Endothelial cell of umbilical vein (primary cell): ENCODE measurements around the gene EPB41L4B. TPM values are rescaled to one million over a fixed set of nuclear protein-coding genes. Genes with fewer than 3 reads are reported as not detected.

Experiments
- BruUV-seq: library from RNA; stranded (reverse); fragments of 400-500 nt; replicated peaks from 2 replicates; lab custom pipeline; 2021; lab: Mats Ljungman, UMichigan
- CTCF ChIA-PET: fragments of 300-600, 350-600 bp; sonication (Branson Sonifier 250); formaldehyde crosslinking; loops from one replicate; lab custom pipeline; 2021; ENCODE audit warnings: antibody characterized with exemption, inconsistent platforms; lab: Charles Lee
- POLR2A ChIA-PET: fragments of 300-600, 350-600 bp; sonication (Branson Sonifier 250); formaldehyde crosslinking; loops from one replicate; lab custom pipeline; 2021; ENCODE audit warnings: antibody characterized with exemption, inconsistent platforms; lab: Charles Lee
- DNase-seq: peaks from one replicate; pipeline ENCODE4 v3.0.0-alpha.2; 2011; ENCODE audit warnings: low read depth, low spot score
- FAIRE-seq: peaks from 2 replicates; lab custom pipeline; 2011; peaks lifted over from hg19 to GRCh38; lab: Jason Lieb, UNC
- H2AFZ ChIP-seq: 2 replicates; pipeline ENCODE4 v1.6.0; 2012; ENCODE audit warnings: low read depth, low read length, control low read depth, inconsistent platforms
- H3K27ac ChIP-seq: 2 replicates; pipeline ENCODE4 v1.5.1; 2011; ENCODE audit warnings: low read depth, mild to moderate bottlenecking, control low read depth, low read length, moderate library complexity; ENCODE audit not compliant: insufficient read depth
- H3K27me3 ChIP-seq, 2 experiments: 2 replicates each; pipeline versions ENCODE4 v1.6.0 to v1.6.1; 2011; ENCODE audit warnings: low read length in 2 of 2, mixed read lengths in 1 of 2; ENCODE audit not compliant: control insufficient read depth in 2 of 2, insufficient read depth in 2 of 2
- H3K36me3 ChIP-seq, 2 experiments: 2 replicates in 1 of 2; 3 replicates in 1 of 2; pipeline ENCODE4 v1.5.1; 2011; ENCODE audit warnings: low read length in 2 of 2, mild to moderate bottlenecking in 1 of 2, moderate library complexity in 1 of 2; ENCODE audit not compliant: control insufficient read depth in 2 of 2, insufficient read depth in 2 of 2; ENCODE audit errors: extremely low read depth in 1 of 2
- H3K4me1 ChIP-seq: 3 replicates; pipeline ENCODE4 v1.5.1; 2011; ENCODE audit warnings: mild to moderate bottlenecking, low read length; ENCODE audit not compliant: control insufficient read depth, insufficient read depth; ENCODE audit errors: extremely low read depth
- H3K4me2 ChIP-seq: 2 replicates; pipeline ENCODE4 v1.6.1; 2011; ENCODE audit warnings: low read length, control low read depth, mixed read lengths; ENCODE audit not compliant: insufficient read depth
- H3K4me3 ChIP-seq, 3 experiments: fragments of 200-600 bp in 1 of 3; sonication (generic), shearing (Covaris generic) in 1 of 3; replicated peaks in 1 of 3; 2 replicates each; pipeline ENCODE4 v1.5.1; 2011 to 2016; ENCODE audit warnings: control low read depth in 3 of 3, low read length in 3 of 3, mild to moderate bottlenecking in 2 of 3, inconsistent platforms in 1 of 3, low read depth in 1 of 3, moderate library complexity in 1 of 3; ENCODE audit not compliant: insufficient read depth in 1 of 3
- H3K79me2 ChIP-seq: 2 replicates; pipeline ENCODE4 v1.6.0; 2012; ENCODE audit warnings: low read length, inconsistent platforms; ENCODE audit not compliant: control insufficient read depth, insufficient read depth
- H3K9ac ChIP-seq: replicated peaks from 2 replicates; pipeline ENCODE3; 2011; ENCODE audit warnings: low read length, control low read depth; ENCODE audit not compliant: insufficient read depth; ENCODE audit errors: extremely low read depth
- H3K9me1 ChIP-seq: replicated peaks from 3 replicates; pipeline ENCODE4 v1.6.0; 2011; ENCODE audit warnings: mild to moderate bottlenecking, low read length; ENCODE audit not compliant: control insufficient read depth, insufficient read depth; ENCODE audit errors: extremely low read depth
- H3K9me3 ChIP-seq: replicated peaks from 2 replicates; pipeline ENCODE4 v1.5.1; 2012; ENCODE audit warnings: low read length, inconsistent platforms; ENCODE audit not compliant: control insufficient read depth, insufficient read depth
- H4K20me1 ChIP-seq: replicated peaks from 2 replicates; pipeline ENCODE3; 2011; ENCODE audit warnings: mild to moderate bottlenecking, low read length; ENCODE audit not compliant: control insufficient read depth, insufficient read depth; ENCODE audit errors: extremely low read depth
- EZH2 ChIP-seq: IDR thresholded peaks from 2 replicates; pipeline ENCODE4 v1.6.1; 2012; ENCODE audit warnings: borderline replicate concordance, low read depth, mild to moderate bottlenecking, moderate library complexity, low read length, inconsistent platforms; ENCODE audit not compliant: severe bottlenecking
- FOS ChIP-seq: IDR thresholded peaks from 2 replicates; pipeline ENCODE4 v1.6.1; 2011; ENCODE audit warnings: mild to moderate bottlenecking, low read length, moderate library complexity, borderline replicate concordance; ENCODE audit not compliant: insufficient read depth
- GATA2 ChIP-seq: IDR thresholded peaks from 2 replicates; pipeline ENCODE4 v1.7.0; 2011; ENCODE audit warnings: low read depth, mild to moderate bottlenecking, moderate library complexity, mixed read lengths, low read length; ENCODE audit not compliant: insufficient read length, insufficient read depth
- JUN ChIP-seq: IDR thresholded peaks from 2 replicates; pipeline ENCODE4 v1.6.1; 2011; ENCODE audit warnings: borderline replicate concordance, low read depth; ENCODE audit not compliant: insufficient read length, insufficient read depth
- MAX ChIP-seq: IDR thresholded peaks from 2 replicates; pipeline ENCODE4 v1.6.1; 2011; ENCODE audit not compliant: insufficient read depth, insufficient read length
- MYC ChIP-seq: IDR thresholded peaks from one replicate; pipeline ENCODE4 v1.6.1; 2011; ENCODE audit warnings: mild to moderate bottlenecking, low read depth, low read length
- POLR2A ChIP-seq: IDR thresholded peaks from 2 replicates; pipeline ENCODE4 v1.6.1; 2012; ENCODE audit warnings: low read depth, mild to moderate bottlenecking, control low read depth, low read length
- POLR2AphosphoS5 ChIP-seq: IDR thresholded peaks from 2 replicates; pipeline ENCODE4 v1.6.1; 2012; ENCODE audit warnings: low read depth, mild to moderate bottlenecking, control low read depth, low read length, moderate library complexity; ENCODE audit not compliant: insufficient read depth
- dilution Hi-C: fragments of 300-500 bp; cut with MboI; formaldehyde crosslinking; loops from one replicate; pipeline ENCODE4 v1.15.0; 2019; ENCODE audit warnings: low sequenced_read_pairs; ENCODE audit not compliant: extremely low pct_ligation_motif_present
- intact Hi-C: fragments of 100-400 bp; cut with micrococcal nuclease; formaldehyde crosslinking; loops from one replicate; pipeline ENCODE4 v1.10.0; 2022
- polyA plus RNA-seq, 4 experiments: library from polyadenylated mRNA; depleted of rRNA in 3 of 4; stranded (reverse) in 3 of 4; unstranded in 1 of 4; fragments of >200 nt; gene quantifications; 2 replicates each; pipeline versions ENCODE4 v1.2.1 to v1.2.3, GENCODE V29; 2011 to 2012; ENCODE audit warnings: missing spikeins in 1 of 4
- total RNA-seq: library from RNA; stranded (reverse); gene quantifications from 2 replicates; pipeline ENCODE4 v1.2.3, GENCODE V29; 2021
- TF ChIP-seq, protein P1 (sequence below), 2 donors: IDR thresholded peaks; 1 replicate in 1 of 2; 2 replicates in 1 of 2; pipeline ENCODE4 v1.5.1; 2011; ENCODE audit warnings: low read length in 2 of 2, mild to moderate bottlenecking in 2 of 2, moderate library complexity in 2 of 2, control low read depth in 1 of 2, inconsistent platforms in 1 of 2, low read depth in 1 of 2; ENCODE audit not compliant: insufficient read depth in 1 of 2; ENCODE audit errors: extremely low read depth in 1 of 2

Gene EPB41L4B
- total and polyA plus RNA-seq, 2 donors (not counting 3 experiments of a cell fraction or from before 2014, with no cell fraction given), result 0.10 to 0.15 TPM

DNA sequence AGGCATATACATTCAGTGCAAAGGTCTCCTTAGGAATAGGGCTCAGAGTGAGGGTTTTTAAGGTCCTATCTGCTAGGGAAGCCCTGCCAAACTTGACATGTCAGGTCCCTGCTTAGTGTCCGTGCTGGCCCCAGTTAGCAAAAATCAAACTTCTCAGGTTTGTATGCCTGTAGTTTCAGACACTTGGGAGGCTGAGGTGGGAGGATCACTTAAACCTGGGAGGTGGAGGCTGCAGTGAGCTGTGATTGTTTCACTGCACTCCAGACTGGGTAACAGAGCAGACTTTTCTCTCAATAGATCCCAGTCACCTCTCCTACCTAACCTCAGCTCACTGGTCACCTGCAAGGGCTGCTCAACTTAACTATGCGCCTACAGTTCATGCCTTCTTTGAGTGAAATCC lies 182.4 kb downstream of the EPB41L4B start:
- intact Hi-C loops, result no loop called here
- no peaks in the 10 kb centered on the region for H3K79me2 ChIP-seq
- dilution Hi-C loops, result no loop called here
- no peak for DNase-seq
- BruUV-seq, result no TSS peak
- ChIA-PET POLR2A (no interaction called here), CTCF (no interaction called here)
- no peaks in the 10 kb centered on the region for H3K36me3 ChIP-seq
- H2AFZ ChIP-seq, result no peak overlapping the region
- no peaks in the 10 kb centered on the region for H3K9me1 ChIP-seq
- H4K20me1 ChIP-seq, result no peaks in the 10 kb centered on the region
- no peaks in the 10 kb centered on the region for H3K9me3 ChIP-seq
- peaks cover 3 to 4% of the 10 kb centered on the region in 2 experiments for H3K27me3 ChIP-seq
- no peak for FAIRE-seq
- TF ChIP-seq FOS, result no peak
- TF ChIP-seq JUN, result no peak
- TF ChIP-seq GATA2, result no peak
- TF ChIP-seq EZH2, result no peak
- no peak for TF ChIP-seq POLR2A
- TF ChIP-seq, protein P1, sequence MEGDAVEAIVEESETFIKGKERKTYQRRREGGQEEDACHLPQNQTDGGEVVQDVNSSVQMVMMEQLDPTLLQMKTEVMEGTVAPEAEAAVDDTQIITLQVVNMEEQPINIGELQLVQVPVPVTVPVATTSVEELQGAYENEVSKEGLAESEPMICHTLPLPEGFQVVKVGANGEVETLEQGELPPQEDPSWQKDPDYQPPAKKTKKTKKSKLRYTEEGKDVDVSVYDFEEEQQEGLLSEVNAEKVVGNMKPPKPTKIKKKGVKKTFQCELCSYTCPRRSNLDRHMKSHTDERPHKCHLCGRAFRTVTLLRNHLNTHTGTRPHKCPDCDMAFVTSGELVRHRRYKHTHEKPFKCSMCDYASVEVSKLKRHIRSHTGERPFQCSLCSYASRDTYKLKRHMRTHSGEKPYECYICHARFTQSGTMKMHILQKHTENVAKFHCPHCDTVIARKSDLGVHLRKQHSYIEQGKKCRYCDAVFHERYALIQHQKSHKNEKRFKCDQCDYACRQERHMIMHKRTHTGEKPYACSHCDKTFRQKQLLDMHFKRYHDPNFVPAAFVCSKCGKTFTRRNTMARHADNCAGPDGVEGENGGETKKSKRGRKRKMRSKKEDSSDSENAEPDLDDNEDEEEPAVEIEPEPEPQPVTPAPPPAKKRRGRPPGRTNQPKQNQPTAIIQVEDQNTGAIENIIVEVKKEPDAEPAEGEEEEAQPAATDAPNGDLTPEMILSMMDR (IDR thresholded peaks at IDR 0.05; ENCODE audit: extremely low read depth in 1 of 2, insufficient read depth in 1 of 2, low read depth in 1 of 2, low read length in 2 of 2), result no peak
- no peak for TF ChIP-seq MAX
- TF ChIP-seq MYC, result no peak
- no peak for TF ChIP-seq POLR2AphosphoS5
- no peak overlapping the region for H3K9ac ChIP-seq
- no peak overlapping the region for H3K4me2 ChIP-seq
- no peak overlapping the region for H3K27ac ChIP-seq
- H3K4me1 ChIP-seq, result no peaks in the 10 kb centered on the region
- no peak overlapping the region for H3K4me3 ChIP-seq
